CD4-positive, alpha-beta T cell treated with Interleukin-15 for 1 hour (primary cell): ENCODE data around the gene TNC.
"Not testable (repeated sequence)": the region's sequence is repeated elsewhere in the genome, so short reads cannot be mapped to it uniquely, and the experiment has no call there.

ENCODE experiments used
- DNase-seq: peaks from one replicate; pipeline ENCODE4 v3.0.0-alpha.2; 2020

TNC gene

DNA sequence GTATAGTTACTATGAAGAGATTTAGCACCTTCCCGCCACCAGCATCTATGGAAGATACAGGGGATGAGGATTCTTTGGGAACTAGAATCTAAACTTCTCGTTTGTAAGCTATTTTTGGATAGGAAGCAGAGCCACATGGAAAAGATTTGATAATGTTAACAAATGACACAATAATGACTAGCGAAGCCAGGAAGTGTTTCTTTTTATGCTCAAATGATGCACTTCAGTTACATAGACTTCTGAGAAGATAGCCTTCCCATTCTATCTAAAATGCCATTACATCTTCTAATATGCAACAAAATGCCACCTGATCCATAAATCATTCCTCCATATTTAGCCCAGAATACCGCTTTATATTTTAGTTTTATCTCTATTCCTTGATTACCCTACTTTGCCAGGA is 17.0 kb upstream of the TNC start:
- DNase-seq: no peak

DNA sequence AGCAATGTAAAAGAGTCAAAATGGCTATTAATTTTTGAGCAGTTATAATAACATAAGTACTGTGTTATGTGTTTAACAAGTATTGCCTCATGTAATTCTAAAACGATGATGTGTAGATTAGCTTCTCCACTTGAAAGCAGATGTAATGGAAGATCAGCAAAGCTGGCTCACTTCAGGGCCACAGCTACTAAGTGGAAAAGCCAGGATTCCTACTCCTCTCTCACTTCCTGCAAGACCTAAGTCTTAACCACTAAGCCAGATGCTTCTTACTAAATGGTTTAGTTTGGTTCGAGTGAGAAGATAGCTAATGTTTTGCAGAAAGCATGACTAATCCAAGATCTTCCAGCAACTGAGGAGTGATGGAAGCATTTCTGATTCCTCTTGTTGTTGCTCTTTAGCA is 15.7 kb upstream of the TNC start:
- no peak for DNase-seq

DNA sequence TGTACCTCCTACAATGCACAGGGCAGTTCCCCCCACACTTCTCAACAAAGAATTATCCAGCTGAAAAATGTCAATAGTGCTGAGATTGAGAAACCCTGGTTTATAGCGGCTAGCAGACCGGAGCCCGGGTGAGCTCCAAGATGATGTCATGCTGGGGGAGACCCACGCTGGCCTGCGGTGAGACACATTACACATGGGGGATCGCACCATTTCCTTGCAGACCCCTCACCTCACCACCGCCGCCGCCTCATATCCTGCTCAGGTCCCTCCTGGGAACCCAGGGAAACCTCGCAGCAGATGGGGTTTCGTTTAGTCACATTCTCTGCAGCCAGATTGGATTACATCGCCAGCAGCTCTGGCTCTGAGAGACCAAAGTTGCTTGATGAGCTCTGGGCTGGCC is 14.7 kb upstream of the TNC start:
- no peak for DNase-seq

DNA sequence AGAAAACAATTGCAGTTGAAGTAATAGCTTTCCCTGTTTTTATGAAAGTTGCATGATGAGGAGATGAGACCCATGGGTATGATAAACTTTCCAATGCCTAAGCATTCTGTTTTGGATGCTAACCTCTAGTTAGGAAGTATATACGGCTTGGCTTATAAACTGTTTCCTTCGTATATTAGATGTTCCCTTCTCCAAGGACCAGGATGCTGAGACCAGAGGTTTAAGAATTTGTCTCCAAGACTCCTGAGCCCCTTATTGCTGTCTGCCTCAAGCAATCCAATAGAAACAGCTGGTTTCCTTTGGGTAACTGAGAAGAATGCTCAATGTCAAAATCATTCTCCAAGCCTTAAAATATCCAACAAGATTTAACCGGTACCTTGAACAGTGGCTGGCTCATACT is 12.2 kb upstream of the TNC start:
- DNase-seq: no peak

DNA sequence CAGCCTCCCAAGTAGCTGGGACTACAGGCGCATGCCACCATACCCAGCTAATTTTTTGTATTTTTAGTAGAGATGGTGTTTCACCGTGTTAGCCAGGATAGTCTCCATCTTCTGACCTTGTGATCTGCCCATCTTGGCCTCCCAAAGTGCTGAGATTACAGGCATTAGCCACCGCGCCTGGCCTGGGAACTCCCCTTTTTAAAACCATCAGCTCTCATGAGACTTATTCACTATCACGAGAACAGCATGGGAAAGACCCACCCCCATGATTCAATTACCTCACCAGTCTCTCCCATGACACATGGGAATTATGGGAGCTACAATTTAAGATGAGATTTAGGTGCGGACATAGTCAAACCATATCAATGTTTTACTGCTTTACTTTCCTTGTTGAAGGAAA is 10.8 kb upstream of the TNC start:
- not testable (repeated sequence) for DNase-seq

DNA sequence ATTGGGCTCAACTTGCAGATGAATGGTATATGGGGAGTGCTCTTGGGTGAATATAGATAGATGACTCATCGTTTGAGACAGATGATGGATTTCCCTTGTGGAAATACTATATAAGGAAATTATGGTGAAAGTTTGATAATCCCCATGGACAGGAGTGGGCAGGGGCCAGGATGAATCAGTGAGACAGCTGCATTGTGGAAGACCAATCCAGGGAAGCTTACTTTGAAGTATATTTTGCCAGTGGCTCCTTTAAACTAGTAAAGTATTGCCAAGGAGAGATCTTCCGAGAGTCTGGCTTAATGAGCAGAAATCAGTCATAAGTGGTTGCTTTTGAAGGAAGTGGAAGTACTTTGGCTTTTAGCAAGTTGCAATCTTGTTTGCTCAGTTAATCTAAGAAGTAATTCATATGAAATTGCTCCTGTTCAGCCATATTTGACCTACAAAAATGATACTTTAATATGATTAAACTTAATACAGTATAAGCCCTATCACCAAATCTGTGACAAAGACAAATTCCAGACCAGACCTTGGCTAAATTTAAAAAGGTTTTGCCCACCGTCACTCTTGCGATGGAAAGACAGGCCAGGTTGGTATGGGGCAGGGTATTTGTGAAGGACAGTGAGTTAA is 9.3 kb upstream of the TNC start:
- no peak for DNase-seq

DNA sequence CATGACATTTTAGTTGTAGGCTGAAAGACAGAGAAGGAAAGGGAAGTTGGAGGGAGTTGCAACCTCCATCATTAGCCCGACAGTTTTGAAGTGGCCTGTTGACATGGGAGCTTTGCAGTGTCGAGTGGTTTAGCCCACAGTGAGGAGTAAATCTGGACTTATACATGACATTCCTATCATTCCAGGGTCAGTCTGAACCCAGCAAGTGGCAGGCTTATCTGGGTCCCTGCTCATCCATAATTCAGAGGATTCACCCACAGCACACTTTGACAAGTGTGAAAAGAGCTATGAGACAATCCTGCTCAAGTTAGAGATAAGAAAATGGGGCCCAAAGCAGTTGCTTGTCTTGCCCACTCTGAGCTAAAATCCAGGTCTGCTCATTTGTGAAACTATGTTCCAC is 8.4 kb upstream of the TNC start:
- no peak for DNase-seq

DNA sequence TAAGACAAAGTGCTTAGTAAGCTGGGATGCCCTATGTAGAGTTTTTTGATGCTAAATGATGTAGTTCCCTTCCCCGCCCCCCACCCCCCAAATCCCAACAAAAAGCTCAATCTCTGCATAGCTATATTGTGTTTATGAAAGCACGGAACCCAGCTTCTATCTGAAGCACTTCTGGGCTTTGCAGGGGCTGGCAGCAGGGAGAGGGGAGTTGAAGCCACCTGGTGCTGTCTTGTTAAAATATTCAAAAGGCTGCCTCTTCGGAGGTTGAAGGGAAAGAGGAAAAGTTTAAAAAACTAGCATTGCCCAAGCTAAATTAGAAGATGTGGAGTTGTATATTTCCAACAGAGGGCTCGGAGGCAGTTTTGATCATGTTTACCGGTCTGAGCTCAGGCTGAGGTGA is 5.0 kb upstream of the TNC start:
- DNase-seq: no peak

DNA sequence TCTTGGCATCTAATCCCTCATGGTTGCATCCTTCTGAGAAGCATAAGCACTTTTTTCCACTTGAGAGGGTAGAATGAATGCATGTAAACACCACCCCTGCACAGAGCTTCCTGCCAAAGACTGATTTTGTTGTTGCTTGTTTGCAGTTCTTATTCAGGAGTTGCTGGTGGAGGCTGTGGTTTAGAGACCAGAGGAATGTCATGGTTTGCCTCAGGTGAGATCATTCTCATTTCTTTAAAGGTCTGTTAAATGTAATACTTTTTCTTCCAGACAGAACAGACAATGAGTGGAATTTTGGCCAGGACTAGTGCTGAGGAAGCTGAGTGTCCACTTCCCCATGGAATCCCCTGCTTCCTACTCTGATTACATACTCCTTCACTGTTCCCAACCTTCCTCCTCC is 3.2 kb upstream of the TNC start:
- no peak for DNase-seq

DNA sequence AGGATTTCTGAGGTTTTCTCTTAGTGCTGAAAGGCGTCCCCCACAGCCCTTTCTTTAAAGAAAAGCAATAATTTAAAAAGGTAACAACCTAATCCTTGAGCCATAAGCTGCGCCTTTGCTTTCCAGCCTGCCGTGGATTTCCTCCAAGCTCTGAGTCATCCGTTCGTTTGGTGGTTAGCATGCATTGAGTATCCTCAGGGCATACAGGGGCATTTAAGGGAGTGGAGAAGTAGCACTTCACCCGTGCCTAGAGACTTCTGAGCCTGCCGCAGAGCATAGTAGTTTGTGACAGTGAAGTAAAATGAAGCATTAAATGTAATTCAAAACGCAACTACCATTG is 892 bp upstream of the TNC start:
- DNase-seq: no peak

DNA sequence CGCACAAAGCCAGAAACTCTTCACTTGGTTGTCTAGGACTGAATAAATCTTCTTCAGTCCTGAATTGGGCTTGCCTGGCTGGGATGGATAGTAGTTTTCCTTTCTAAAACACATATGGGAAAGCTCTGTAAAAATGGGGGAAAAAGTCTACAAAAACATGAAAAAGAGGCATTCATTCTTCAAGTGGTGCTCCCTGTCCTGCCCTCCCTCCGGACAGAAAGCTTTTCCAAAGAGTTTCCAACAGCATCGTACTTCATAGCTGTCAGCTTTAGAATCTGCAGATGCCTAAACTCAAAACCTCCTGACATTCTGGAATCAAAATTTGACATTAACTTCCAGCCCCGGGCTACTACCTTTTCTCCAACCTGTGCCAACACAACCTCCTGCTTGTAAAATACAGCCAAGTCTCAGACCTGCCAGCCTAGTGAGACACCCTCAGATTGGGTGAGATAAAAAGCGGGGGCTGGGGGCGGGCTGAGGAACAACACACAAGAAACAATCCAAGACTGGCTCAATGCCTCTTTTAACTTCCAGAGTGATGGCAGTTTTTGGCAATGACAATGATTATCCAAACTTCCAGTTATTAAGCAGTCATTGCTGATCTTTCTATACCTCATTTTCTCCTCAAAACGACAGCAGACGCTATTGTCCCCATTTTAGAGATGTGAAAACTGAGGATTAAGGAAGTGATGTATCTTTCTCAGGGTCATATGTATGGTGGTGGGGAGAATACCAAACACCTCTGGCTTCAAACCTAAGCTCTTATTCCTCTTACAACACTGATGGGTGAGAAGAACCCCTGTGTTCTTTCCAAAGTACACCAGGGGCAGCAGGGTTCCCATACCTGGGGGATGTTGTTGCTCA is 1.3 kb downstream of the TNC start:
- DNase-seq: no peak

DNA sequence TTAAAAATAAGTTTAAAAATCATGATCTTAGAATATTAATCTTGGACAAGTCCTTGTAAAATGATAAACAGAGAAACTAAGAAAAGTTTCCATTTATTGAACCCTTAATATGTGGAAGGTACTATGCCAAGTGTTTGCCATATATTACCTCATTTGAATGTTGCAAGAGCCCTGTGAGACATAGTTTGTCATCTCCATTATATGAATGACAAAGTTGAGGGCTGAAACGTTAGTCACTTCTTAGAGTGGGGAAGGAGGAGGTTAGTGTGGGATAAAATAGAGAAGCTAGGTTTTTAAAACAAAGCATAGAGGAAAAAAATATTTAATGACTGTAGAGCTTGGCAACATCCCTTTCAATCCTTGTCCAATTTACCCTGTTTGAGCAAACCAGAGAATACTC is 2.0 kb downstream of the TNC start:
- DNase-seq: no peak

DNA sequence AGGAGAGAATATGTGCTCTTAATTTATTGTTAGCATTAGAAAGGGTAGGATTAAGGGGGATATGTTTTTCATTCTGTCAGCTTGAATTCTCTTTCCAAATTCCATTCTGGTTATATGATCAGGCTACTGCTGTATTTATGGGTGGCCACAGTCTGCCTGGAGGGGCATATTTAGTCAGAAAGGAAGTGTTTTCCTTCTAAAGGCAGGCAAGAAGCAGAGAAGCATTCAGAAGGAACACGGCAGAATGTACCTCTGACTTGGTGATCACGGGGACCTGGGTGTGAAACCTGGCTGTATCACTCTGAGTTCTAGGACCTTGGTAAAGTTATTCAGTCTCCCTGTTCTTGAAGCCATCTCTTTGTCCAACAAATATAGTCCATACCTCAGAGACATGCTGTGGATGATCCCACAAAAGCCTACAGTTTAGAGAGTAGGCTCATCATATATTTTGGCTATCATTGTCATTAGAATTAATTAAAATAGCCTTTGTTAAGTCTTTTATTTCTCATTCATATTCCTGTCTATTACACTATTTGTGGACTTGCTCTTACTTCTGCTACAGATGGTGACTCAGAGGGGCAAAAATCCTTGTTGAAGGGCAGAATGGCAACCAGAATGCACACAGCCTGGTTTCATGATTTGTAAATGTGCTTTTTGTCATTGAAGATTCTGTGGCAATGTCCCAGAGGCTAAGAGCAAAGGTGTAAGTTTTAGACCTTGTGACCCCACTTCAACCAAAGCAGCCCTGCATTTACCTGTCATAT is 2.7 kb downstream of the TNC start:
- no peak for DNase-seq

DNA sequence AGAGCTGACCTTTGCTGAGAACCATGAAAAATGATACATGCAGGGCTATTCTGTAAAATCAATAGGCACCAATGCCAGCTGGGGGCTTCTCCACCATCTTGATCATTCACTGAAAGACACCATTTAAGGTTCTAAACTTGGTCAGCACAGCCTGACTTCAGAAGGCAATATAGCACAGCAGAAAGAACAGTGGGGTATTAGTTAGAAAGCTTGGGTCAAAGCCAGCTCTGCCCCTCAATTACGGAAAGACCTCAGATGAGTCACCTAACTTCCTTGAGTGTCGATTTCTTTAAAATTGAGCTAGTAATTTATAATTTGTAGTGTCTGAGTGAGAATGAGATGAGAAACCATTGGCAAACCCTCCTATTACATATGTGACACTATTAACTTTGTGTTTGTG is 3.4 kb downstream of the TNC start:
- no peak for DNase-seq

DNA sequence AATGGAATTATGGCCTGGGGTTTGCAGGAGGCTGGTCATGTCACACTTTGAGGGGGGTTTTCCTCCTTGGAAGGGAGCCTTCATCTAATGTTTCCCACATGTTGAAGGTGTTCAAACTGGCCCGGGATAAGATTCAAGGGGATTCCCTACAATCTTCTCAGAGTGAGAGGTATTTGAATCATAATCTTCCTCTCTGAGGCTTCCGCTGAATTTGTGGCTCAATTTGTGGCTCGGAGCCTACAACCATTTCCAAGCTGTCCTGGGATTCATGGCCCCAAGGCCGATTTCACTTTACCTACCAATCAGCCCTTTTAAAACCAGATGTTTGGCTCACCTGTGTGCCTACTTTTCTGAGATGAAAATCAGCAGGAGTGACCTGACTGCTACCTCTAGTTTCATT is 3.9 kb downstream of the TNC start:
- no peak for DNase-seq

DNA sequence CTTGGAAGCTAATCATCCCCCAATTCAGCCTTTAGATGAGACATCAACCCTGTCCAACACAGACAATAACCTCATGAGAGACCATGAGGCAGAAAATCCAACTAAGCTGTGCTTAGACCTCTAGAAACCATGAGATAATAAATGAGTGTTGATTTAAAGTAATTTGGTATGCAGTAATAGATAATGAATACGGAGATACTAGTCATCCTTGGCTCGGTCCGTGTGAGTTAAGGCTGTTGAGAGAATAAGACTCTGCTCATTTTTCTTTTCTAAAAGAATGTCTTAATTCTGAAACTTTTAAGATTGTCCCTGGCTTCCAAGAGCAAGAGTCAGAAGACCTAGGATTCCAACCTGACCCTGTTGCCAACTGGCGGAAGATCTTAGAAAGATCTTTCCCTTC is 6.1 kb downstream of the TNC start:
- no peak for DNase-seq

DNA sequence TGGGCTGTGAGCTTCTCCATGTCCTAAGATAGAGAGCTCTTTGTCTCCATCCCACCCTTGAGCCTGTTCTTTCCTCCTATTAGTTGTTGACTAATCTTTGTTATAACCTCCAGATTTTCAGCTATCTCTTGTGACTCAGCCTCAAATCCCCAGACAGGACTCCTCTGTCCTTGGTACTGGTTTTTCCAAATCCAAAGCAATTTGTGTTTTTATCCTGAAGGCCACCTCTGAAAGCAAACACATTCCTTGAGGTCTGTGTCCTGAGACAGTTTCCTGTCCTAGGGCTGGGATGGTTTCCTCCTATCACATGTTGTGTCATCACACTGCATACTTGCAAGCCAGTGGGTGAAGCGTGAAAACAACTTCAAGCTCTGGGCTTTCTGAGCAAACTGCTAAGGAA is 8.5 kb downstream of the TNC start:
- no peak for DNase-seq

DNA sequence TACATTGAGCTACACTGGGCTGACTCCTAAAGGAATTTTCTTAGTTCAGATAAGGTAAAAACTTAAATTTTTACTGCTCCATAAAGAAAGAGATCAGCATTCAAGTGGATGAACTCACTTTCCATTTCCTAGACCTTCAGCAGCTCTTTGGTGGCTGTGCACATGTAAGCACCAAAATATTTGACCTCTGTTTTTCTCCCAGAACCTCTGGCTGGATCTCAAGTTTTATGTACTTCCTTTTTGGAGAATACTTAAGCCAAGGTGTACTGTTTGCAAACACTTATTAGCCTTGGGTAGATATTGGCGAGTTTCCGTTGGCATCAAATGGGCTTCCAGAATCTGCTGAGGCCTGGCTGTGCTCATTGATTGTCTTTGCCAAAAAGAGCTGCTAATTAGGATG is 10.3 kb downstream of the TNC start:
- DNase-seq: no peak

DNA sequence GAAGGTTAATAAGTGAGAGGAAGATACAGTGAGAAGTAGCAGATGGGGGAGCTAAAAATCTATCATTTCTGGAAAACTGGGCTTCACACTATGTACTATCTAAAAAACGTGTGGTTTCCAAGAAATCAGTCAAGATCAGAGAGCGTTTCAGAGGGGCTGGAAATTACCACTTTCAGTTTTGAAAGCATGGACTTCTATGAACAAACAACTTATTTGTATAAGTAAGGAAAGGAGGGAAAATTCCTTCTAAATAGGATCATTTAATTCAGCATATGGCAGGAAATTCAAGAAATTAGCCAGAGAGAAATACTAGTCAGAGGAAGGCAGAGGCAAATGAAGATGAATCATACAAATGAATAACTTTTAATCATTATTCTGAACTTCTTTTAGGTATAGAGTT is 11.3 kb downstream of the TNC start:
- DNase-seq: no peak

DNA sequence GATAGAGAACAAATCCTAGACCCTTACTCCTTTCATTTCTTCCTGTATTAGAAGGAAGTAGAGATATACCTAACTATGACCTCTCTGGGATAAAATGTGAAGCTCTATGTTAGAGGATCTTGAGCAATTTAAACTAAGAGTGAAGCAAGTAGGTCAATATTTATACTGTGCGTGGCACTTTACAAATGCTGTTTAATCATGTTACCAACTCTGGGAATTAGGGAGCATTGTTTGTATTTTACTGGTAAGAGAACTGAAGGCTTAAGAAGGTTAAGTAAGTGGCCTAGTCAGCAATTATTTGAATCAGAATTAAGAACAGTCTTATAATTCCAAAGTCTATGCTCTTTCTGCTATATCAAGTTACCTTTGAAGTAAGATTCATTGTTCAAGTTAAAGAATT is 12.0 kb downstream of the TNC start:
- no peak for DNase-seq

DNA sequence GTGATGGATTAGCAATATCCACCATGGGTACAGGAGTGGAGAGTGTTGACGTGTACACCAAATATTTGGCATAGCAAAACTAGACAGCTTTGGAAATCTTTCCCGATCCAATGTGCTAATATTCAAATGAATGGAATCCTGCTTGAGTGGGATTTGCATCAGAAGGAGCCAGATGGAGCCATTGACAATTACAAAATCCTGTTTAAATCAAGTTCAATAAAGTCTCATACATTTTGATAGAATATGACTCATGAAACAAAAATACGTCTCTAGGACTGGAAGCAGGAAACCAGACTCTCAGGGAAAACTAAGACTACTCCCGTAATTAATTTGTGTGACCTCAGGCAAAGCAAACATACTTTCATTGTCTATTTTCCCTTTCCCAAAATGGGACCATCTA is 13.0 kb downstream of the TNC start:
- no peak for DNase-seq

DNA sequence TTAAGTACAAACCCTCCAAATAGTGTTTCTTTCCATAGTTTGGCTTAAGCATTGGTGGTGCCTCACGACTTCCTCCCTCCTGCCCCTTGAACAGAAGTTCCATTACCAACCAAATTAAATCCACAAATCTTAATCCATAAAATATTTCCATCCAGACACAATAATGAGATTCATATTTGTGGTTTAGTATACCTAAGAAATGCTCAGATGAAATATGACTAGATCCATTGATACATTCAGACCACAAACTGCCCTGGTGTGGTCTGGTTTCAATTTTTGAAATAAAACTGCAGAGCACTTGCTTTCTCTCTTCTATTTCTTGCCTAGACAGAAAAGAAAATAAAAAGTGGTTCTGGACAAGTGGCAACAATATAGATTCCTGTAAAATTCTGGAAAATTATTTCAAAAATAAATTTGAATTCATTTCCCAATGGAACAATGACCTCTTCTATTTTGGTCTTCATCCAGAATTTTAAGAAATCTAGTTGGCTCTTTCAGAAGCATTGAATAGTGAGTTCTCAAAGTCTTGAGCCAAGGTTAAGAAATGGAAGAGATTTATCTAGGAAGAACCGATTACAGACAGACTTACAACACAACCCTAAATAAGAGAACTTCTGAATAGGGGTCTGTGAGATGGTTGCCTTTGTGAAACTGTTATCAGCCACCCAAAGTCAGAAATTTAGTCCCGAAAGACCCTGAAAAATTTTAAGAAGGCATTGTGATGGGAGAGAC is 14.0 kb downstream of the TNC start:
- no peak for DNase-seq

DNA sequence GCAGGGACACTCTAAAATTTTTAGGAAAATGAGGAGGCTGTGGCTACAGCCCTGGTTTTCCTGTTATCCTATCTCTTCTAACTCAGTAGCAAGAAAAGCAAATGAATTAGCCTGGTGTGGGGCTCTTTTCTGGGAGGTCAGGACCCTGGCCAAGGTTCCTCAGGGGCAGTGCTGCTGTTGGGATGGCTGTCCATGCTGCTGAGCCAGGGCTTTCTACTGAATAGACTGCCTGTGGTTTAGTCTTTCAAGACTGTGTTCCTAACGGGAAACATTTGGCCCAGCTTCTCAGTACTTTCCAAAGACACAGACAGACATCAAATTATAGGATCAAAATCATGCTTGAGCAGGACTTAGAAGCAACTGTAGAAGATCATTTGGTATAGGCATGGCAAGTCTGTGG is 18.1 kb downstream of the TNC start:
- DNase-seq: no peak
